ENCODE results near the gene SYNE2.
"Not testable (repeated sequence)": the region's sequence is repeated elsewhere in the genome, so short reads cannot be mapped to it uniquely, and the experiment has no call there.

SYNE2 gene

DNA sequence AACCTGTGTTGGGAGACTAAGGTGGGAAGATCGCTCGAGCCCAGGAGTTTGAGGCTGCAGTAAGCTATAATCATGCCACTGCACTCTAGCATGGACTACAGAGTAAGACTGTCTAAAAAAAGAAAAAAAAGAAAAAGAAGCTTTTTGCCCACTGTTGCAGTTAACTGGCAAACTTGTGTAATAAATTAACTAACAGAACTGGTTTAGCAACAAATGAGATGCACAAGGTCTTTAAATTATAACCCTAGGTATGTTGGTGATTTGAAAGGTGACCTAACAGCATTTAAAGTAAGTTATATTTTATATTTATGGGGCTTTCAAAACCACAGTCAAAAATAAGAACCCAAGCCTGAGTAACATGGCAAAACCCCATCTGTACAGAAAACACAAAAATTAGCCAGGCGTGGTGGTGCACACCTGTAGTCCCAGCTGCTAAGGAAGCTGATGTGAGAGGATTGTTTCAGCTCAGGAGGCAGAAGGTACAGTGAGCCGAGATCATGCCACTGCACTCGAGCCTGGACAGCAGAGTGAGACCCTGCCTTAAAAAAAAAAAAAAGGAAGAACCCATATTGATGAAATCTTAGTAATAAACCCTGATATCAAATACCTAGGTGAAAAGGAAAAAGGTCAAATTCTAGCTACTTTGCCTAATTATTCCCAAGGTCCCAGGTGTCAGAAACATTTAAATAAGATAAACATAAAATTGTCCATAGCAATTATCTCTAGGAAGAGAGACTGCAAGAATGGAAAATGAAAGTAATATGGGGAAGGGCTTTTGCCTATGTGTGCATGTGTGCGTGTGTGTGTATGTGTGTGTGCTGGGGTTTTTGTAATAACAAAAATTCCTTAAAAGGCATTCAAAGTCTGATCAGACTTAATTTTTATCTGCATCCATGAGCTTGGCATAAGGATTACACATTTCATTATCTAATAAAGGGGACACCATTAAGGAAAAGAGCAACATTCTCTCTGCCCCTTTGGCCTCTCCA is 15.4 kb downstream of the SYNE2 start:
- DNase-seq (ENCODE audit: insufficient read length, low spot score) (no peak), FAIRE-seq (peak; percentile 72)

DNA sequence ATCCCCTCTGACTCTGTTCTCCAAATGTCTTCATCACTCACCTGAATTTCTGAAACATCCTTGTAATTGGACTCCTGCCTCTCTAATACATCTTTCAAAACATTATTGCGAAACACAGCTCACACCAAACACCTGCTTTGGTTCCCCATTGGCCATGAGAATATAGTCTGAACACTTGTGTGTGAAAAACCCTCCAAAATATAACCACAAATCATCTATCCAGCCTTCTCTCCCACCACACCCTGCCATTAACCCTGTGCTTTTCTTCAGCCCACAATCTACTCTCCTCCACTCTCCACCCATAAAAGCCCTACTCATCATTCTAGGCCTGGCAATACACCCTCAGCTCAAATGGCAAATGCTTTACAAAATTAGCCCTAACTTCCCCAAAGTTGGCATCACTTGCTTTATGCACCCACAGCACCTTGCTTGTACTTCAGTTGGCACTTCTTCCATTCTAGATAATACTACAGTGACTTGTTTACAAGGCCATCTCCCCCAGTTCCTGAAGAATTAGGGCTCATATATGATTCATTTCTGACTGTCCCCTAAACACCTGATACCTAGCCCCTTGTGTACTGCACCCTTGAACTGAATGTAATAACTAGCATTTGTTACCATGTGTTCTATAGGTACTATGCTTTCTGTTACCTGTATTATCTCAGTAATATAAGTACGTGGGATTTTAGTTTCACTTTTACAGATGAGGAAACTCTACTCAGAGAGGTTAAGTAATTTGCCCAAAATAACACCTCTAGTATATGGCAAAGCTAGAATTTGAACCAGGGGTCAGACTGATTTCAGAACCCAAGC is 17.3 kb downstream of the SYNE2 start:
- peak; percentile 100 for FAIRE-seq
- DNase-seq (ENCODE audit: insufficient read length, low spot score), result not testable (repeated sequence)

DNA sequence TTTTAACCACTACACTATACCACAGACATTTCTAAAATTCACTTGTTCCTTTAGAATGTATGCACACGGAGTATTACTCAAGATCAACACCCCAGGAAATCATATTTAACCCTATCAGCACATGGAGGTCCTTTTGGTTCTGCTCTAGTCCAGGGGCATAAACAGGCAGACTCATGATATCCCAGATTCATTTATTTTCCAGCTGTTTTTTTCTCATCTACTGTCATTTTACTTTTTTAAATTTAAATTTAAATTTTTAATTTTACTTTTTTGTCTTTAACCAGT is 17.9 kb downstream of the SYNE2 start:
- DNase-seq (ENCODE audit: insufficient read length, low spot score); FAIRE-seq: not testable (repeated sequence)

DNA sequence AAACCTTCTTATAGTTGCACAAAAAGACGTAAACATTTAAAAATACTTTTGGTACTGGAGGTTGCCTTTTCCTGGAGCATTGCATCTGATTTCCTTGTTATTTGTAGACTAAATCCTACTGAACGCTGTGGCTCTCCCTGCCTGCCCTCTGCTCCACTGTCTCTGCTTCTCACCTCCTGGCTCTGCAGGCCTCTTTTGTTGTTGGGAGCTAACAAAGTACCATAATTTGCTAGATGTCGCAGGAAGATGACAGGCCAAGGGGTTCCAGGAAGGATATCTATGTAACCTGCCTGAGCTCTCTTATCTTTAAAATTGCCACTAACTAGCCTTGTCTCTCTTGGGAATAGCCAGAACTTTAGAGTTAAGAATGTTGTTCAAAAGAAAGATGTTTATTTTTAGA is 21.4 kb downstream of the SYNE2 start:
- no peak for DNase-seq (ENCODE audit: insufficient read length, low spot score)
- FAIRE-seq, result no peak

DNA sequence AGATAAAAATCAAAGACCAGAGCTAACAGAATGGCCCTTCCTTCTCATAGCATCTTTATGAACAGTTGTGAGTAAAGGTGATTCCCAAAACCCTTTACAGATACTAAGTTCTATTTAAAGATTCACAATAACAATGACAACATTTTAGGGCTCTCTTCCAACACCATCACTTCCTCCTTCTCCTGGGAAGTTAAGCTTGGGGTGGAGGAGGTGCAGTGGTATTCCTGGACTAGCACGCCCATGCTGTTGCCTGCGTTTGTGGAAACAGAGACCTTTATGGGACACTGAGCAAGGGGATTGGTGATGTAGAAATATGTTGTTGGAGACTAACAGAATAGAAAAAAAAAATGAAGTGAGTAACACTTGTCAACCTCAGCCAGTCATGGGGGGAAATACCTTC is 22.5 kb downstream of the SYNE2 start:
- DNase-seq (ENCODE audit: insufficient read length, low spot score) (no peak), FAIRE-seq (peak; percentile 61)

DNA sequence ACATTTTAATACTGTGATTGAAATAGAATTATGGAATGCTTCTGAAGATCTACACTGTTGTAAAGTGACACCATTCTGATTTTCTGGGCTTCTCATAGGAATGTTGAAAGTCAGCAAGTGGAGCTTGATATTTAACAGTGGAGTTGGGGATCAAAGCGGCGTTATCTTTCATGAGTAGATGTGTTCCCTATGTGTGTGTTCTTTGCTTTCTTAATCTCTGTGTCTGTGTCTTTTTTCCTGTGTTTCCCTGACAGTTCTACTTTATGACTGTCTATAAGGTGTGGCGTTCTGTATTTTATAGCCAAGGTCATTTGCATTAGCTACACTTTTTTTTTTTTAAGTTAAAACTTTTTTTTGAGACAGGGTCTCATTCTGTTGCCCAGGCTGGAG is 24.7 kb downstream of the SYNE2 start:
- DNase-seq (ENCODE audit: insufficient read length, low spot score), result no peak
- FAIRE-seq, result no peak

DNA sequence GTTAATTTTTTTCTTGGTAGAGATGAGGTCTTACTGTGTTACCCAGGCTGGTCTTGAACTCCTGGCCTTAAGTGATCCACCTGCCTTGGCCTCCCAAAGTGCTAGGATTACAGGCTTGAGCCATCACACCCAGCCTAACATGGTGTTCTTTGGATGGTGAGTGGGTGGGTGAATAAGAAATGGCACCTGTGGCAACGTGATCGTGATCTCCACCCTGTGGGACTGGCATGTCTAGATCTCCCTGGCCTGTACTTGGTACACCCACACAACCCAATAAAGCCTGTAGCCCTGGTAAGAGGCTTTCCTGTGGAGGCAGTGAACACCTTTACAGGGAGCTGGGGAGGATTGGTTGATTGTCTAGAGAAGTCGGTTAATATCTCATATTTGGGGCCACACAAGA is 25.2 kb downstream of the SYNE2 start:
- FAIRE-seq (no peak), DNase-seq (ENCODE audit: insufficient read length, low spot score) (no peak)

DNA sequence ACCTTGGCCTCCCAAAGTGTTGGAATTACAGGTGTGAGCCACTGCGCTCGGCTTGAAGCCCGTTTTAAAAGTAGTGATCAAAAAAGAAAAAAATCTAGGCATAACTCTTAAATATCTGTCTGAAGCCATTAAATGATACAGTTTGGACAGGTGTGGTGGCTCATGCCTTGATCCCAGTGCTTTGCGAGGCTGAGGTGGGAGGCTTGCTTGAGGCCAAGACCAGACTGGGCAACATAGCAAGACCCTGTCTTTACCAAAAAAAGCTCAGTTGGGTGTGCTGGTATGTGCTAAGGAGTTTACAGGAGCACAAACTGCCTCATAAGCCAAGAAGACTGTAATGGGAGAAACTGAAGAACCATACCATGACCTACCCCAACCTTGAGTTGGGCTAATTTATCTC is 26.0 kb downstream of the SYNE2 start:
- FAIRE-seq, result no peak
- DNase-seq (ENCODE audit: insufficient read length, low spot score), result no peak

DNA sequence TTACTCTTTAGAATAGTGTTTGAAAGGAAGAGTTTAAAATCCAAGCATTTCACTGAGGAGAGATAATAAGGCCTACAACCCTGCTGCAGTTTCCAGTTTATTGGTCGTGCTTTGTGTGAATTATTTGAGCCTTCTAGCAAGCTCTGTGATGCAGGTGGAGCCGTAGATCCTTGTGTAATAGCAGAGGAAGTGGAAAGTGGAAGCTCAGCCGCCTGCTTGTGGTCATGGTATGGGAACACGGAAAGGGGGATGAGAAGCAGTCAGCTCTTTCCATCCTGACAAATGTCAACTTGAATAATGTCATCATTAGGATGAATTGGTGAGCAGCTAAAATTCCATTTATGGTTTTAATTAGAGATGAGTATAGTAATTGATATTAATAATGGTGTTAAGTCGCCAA is 29.1 kb downstream of the SYNE2 start:
- FAIRE-seq, result no peak
- no peak for DNase-seq (ENCODE audit: insufficient read length, low spot score)

DNA sequence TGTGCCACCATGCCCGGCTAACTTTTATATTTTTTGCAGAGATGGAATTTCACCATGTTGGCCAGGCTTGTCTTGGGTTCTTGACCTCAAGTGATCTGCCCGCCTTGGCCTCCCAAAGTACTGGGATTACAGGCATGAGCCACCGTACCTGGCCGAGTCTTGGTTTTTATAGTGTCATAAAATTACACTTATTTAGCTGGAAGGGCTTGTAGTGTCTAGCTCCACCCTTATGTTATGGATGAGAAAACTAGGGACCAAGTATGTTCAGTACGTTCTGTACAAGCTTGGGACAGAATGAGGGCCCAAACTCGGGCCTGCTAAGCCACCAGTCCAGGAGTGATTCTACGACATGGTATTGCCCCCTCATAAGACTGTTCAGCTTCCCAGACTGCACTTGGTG is 35.1 kb downstream of the SYNE2 start:
- FAIRE-seq, result no peak
- DNase-seq (ENCODE audit: insufficient read length, low spot score), result no peak

DNA sequence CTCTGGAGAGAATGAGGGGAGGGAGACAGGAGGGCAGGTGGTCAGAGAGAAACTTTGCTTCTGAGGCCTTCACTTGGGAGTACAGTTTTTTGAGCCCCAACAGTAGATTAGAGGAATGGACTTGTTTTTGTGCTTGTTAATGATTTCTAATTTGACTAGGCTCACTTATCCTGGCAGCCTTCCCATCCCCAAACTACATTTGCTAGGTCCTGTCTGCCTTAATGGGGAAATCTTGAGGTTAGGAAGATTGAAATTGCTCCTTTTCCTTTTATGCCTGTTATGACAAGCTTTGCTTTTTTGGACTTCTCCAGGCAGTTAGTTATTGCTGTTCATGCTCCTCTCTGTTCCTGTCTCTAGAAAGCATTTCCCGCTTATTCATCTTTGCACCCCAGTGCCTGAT is 37.7 kb downstream of the SYNE2 start:
- DNase-seq (ENCODE audit: insufficient read length, low spot score) (no peak), FAIRE-seq (no peak)

DNA sequence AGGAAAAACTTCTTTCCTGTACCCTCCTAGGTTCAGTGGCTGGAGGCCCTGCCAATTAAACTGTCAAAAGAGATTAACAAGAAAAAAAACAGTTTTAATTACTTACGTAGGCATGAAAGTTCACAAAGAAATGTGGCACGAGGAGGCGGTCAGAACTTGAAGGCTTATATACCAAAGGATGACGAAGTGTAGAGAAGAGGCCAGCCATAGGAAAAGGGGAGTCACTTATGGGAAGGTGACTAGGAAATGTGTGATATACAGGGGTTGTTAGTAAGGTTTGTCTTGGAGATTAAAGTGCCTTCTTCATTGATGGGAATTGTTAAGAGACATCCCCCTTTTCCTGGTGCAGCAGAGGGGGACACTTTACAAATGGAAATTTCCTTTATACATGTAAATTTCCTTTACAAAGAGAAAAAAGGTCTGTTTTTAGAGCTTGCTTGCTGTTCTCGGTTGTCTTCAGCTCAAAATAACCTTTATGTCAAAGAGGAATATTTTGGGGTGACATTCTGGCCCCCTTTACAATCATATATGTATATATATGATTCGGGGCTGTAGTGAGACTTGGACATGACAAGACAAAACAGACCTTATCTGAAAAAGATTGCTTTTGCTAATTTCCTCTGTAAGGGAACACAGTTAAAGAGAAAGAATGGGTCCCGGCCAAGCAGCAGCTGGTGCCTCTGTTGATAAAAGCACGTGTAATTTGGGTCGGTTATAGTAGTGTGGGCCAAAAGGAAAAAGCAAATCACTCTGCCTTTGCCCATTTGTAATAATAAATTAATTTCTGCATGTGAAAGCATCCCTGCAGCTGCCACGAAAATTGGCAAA is 38.6 kb downstream of the SYNE2 start:
- FAIRE-seq, result no peak

DNA sequence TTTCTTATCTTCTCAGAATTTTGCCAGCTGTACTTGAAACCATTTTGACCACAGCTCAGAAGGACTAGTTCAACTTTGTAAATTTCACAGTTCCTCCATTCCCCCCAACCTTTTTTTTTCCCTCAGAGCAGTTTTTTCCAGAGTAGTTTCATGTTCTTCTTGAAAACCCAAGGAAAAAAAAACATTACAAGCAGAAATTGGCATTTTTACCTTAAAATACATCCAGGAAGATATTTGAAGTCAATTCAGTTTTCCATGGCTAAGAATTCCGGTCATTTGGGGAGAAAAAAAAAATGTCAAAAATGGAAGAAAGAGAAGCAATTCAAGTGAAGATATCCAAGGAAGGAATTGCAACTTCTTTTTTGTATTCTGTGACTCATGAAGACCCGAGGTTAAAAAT is 39.5 kb downstream of the SYNE2 start:
- DNase-seq (ENCODE audit: insufficient read length, low spot score) (no peak), FAIRE-seq (no peak)

More for the DNA sequence above, 38.6 kb downstream of the SYNE2 start:
- DNase-seq (ENCODE audit: insufficient read length, low spot score), result no peak

DNA sequence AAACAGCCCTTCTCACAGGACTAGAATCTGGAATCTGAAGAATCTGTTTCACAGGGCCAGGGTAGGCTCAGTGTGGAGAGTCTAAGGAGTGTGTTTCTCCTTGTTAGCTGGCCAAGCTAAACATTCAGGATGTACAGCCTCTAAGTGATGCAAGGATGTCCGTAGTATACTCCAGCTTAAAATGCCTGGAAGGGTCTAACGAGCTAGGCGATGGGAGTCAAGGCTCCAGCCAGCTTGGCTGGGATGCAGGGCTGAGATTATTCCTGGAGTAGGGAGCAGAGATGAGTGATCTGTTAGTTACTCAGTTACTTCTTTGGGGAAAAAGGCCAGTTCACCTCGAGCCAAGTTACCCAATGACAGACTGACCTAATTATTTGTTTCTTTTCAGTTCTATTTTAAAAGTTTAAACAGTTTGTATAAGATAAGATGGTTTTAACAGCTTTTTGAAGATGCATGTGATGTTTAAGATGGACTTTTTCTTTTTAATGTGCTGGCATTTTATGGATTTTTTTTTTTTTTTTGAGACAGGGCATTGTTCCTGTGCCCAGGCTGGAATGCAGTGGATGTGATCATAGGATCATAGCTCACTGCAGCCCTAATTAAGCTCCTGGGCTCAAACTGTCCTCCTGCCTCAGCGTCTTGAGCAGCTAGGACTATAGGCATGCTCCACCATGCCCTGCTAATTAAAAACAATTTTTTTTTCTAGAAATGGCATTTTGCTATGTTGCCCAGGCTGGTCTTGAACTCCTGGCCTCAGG is 41.1 kb downstream of the SYNE2 start:
- no peak for DNase-seq (ENCODE audit: insufficient read length, low spot score)
- FAIRE-seq, result no peak

DNA sequence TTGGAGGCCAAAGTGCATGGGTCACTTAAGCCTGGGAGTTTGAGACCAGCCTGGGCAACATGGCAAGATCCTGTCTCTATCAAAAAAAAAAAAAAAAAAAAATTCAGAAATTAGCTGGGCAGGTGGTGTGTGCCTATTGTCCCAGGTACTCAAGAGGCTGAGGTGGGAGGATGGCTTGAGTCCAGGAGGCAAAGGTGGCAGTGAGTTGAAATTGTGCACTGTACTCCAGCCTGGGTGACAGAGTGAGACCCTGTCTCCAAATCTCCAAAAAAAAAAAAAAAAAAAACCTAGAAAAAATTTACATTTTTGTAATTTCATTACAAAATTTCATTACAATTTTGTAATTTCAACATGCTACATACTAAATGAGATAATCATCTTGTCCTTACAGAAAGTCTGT is 42.7 kb downstream of the SYNE2 start:
- DNase-seq (ENCODE audit: insufficient read length, low spot score) (no peak), FAIRE-seq (no peak)

DNA sequence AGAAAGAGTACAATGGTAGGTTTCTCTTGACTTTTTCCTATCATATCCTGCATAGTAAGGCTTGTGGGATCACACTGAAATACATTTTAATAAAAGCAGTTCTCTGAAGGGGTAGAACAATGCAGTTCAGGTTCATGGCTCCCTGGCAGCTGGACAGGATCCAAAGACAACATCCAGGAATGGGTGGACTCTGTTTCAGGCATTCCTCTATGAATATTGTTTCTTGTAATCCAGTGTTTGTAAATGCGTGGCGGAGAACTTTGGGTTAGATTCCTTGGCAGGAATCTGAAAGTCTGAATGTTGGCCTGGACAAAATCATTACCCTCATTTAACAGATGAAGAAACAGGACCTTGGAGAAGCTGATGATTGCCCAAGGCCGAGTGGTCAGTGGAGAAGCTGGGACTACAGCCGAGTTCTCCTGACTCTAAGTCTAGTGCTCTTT is 43.5 kb downstream of the SYNE2 start:
- FAIRE-seq, result no peak
- DNase-seq (ENCODE audit: insufficient read length, low spot score), result no peak

DNA sequence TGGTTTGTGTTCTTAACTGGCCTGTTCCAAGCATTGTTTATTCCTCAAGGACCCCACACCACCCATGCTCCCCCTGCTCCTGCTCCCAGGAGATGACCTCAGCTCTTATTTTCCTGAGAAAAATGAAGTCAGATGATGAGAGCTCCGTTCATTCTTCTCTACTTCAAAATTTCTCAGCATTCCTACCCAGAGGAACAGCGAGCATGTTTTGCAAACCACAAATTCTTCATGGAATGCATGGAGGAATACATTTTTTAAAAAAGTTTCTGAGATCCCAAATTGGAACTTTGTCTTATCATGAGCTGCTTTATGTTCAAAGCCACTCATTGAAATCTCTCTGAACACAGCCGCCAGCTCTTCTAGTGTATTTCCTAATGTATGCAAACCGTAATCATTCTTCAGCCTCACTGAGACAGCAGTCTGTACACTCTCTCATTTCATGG is 44.9 kb downstream of the SYNE2 start:
- DNase-seq (ENCODE audit: insufficient read length, low spot score) (no peak), FAIRE-seq (no peak)

DNA sequence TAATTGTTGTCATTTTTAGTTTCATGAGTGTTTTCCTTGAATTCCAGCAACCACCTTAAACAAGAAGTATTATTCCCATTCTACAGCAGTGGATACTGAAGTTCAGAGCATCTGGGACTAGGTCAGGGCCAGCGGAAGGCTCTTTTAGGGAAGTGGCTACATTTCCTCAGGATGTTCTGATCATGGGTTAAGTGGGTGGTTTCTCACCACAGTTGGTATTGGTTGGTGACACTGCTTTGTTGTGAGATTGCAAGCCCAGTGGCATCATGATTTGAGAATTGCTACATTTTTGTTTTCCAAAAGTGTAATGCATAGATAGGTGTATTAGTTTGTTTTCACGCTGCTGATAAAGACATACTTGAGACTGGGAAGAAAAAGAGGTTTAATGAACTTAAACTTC is 47.1 kb downstream of the SYNE2 start:
- no peak for DNase-seq (ENCODE audit: insufficient read length, low spot score)
- peak; percentile 74 for FAIRE-seq

DNA sequence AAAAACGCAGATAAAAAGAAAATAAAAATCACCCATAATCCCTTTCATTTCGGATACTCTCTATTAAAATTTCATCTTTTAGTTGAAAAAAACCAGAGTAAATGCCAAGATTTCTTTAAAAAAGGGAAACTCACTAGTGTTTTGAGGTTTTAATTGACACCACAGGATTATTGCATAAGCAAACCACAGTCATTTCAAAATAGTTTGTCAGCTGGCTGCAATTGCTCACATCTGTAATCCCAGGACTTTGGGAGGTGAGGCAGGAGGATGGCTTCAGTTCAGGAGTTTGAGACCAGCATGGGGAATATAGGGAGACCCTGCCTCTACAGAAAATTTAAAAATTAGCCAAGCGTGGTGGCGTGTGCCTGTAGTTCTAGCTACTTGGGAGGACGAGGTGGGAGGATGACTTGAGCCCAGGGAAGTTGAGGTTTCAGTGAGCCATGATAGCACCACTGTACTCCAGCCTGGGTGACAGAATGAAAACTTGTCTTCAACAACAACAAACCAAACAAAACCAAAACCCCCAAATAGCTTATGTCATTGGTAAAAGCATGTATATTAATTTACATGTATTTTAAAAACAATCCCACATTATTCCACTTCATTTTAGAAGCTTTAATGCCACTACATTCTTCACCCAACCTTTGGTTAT is 48.8 kb downstream of the SYNE2 start:
- FAIRE-seq (peak; percentile 18), DNase-seq (ENCODE audit: insufficient read length, low spot score) (no peak)
